Transverse colon (tissue), 4 donors: ENCODE data around the gene PREX1.

ENCODE experiments used
- CTCF ChIP-seq, 5 experiments: fragments of 200-600 bp in 3 of 5; fragments of 450-650 bp in 2 of 5; sonication (generic) in 3 of 5; IDR thresholded peaks; 1 replicate in 2 of 5; 2 replicates in 3 of 5; pipeline ENCODE4 v1.5.1; 2016 to 2017; ENCODE audit warnings: antibody characterized with exemption in 5 of 5, inconsistent platforms in 3 of 5, mild to moderate bottlenecking in 2 of 5, moderate library complexity in 1 of 5
- POLR2AphosphoS5 ChIP-seq, 3 donors: sonication (generic); formaldehyde crosslinking; IDR thresholded peaks; one replicate each; pipeline ENCODE4 v1.6.1; 2016; ENCODE audit warnings: antibody characterized with exemption in 3 of 3

DNA sequence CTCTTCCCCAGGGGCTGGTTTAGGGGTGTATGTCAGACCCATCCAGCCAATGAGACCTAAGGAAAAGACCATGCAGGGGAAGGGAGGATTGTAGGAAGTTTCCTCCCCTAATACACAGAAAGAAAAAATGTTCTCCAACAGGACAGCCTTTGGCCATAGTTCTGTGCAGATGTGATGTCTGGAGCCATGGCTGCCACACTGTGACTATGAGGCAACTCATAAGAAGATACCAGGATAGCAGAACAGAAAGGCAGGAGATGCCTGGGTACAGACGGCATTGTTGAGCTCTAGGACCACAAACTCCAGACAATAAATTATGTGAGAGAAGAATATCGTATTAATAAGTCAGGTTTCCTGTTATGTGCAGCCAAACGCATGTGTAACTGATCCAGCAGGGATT lies 156.7 kb downstream of the PREX1 start:
- TF ChIP-seq POLR2AphosphoS5 (IDR thresholded peaks at IDR 0.05) = no peak
- no peak for TF ChIP-seq CTCF (IDR thresholded peaks at IDR 0.05)
